Activated T-helper 1 cell treated with anti-CD3 and anti-CD28 coated beads, Interleukin-2, amount 50 U/mL, for 16 hours (primary cell): ENCODE results near the gene TRIM47.

Experiments used
- DNase-seq, 2 donors: peaks; one replicate each; pipeline ENCODE4 v3.0.0-alpha.2; 2020; ENCODE audit warnings: low read depth in 1 of 2, low spot score in 1 of 2

Gene TRIM47

GRCh38 chr17:75848523-75849278 lies 29.7 kb downstream of the TRIM47 start:
- DNase-seq, result peak; percentile 69 to 82

GRCh38 chr17:75847614-75848522 lies 30.5 kb downstream of the TRIM47 start:
- no peak for DNase-seq

GRCh38 chr17:75846692-75847613 lies 31.4 kb downstream of the TRIM47 start:
- no peak for DNase-seq

- no peak for DNase-seq
These were observed 32.3 kb downstream of the TRIM47 start for GRCh38 chr17:75845933-75846691.

GRCh38 chr17:75845058-75845711 lies 33.2 kb downstream of the TRIM47 start:
- DNase-seq, result peak in 1 of 2 donors; percentile 22

- no peak for DNase-seq
These were observed 33.8 kb downstream of the TRIM47 start for GRCh38 chr17:75844530-75845057.

- peak in 1 of 2 donors; percentile 35 for DNase-seq
These were observed 34.5 kb downstream of the TRIM47 start, which contains the start of gene UNC13D for GRCh38 chr17:75843577-75844529. Gene UNC13D (minus strand): TSS chr17:75844404. CDS start chr17:75844337, 67 bp downstream.

- no peak for DNase-seq
These were observed 35.3 kb downstream of the TRIM47 start for GRCh38 chr17:75842963-75843576.

- DNase-seq, result no peak
These were observed 36.0 kb downstream of the TRIM47 start for GRCh38 chr17:75842411-75842810.

- no peak for DNase-seq
These were observed 37.6 kb downstream of the TRIM47 start for GRCh38 chr17:75840799-75841164.

- DNase-seq, result no peak
These were observed 38.2 kb downstream of the TRIM47 start for GRCh38 chr17:75839942-75840798.

GRCh38 chr17:75838410-75838809 lies 40.0 kb downstream of the TRIM47 start:
- DNase-seq, result no peak

GRCh38 chr17:75837899-75838298 lies 40.5 kb downstream of the TRIM47 start:
- DNase-seq, result no peak

GRCh38 chr17:75836605-75837004 lies 41.8 kb downstream of the TRIM47 start:
- no peak for DNase-seq

GRCh38 chr17:75835654-75835987 lies 42.8 kb downstream of the TRIM47 start:
- no peak for DNase-seq

GRCh38 chr17:75834928-75835653 lies 43.3 kb downstream of the TRIM47 start:
- DNase-seq, result no peak
